ACC112 (cell line): ENCODE results near the gene RASSF9.

ENCODE experiments used
- H2AFZ ChIP-seq: fragments of 200-600 bp; sonication (generic); one replicate; pipeline ENCODE4 v1.6.0; 2017; ENCODE audit warnings: antibody characterized with exemption, low read length; ENCODE audit not compliant: unreplicated experiment
- H3K27ac ChIP-seq: fragments of 200-600 bp; sonication (generic); 2 replicates; pipeline ENCODE4 v1.5.1; 2014; ENCODE audit warnings: low read depth, mild to moderate bottlenecking, antibody characterized with exemption, low read length, moderate library complexity
- H3K27me3 ChIP-seq: fragments of 200-600 bp; sonication (generic); 2 replicates; pipeline ENCODE4 v1.6.1; 2014; ENCODE audit warnings: mild to moderate bottlenecking, antibody characterized with exemption, low read length, moderate library complexity, mixed read lengths; ENCODE audit not compliant: insufficient read depth
- H3K36me3 ChIP-seq: fragments of 200-600 bp; sonication (generic); 2 replicates; pipeline ENCODE4 v1.6.1; 2016; ENCODE audit warnings: mild to moderate bottlenecking, antibody characterized with exemption, low read length, moderate library complexity, mixed read lengths; ENCODE audit not compliant: insufficient read depth
- H3K4me1 ChIP-seq: fragments of 200-600 bp; sonication (generic); one replicate; pipeline ENCODE4 v1.6.1; 2016; ENCODE audit warnings: low read length, mixed read lengths; ENCODE audit not compliant: insufficient read depth, unreplicated experiment, control insufficient read depth
- H3K4me3 ChIP-seq: fragments of 200-600 bp; sonication (generic); 2 replicates; pipeline ENCODE4 v1.5.1; 2014; ENCODE audit warnings: mild to moderate bottlenecking, low read depth, low read length
- H3K79me2 ChIP-seq: fragments of 200-600 bp; sonication (generic); one replicate; pipeline ENCODE4 v1.6.0; 2016; ENCODE audit warnings: low read length; ENCODE audit not compliant: control insufficient read depth, unreplicated experiment, insufficient read depth

RASSF9 gene

DNA sequence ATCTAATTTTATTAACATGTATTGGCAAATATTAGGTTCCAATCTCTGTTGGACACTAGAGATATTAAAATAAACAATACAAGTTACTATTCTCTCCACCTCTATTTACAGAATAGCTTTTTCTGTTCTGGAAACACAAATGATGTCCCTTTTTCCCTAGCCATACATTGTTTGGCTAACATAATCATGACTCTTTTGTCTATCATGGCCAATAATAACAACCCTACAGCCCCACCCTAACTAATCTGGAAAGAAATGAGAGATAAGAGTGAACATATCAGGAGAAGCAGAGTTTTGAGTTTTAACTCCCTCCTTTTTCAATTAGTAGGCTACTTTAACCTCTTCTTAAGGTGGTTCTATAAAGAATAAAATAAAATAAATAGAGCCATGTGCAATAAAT, 40.2 kb downstream of the RASSF9 start:
- H3K36me3 ChIP-seq = no peaks in the 10 kb centered on the region
- H3K79me2 ChIP-seq = no peaks in the 10 kb centered on the region
- no peaks in the 10 kb centered on the region for H3K27me3 ChIP-seq
- no peak overlapping the region for H2AFZ ChIP-seq
- peaks cover 8% of the 10 kb centered on the region for H3K4me1 ChIP-seq
- no peak overlapping the region for H3K4me3 ChIP-seq
- no peak overlapping the region for H3K27ac ChIP-seq

DNA sequence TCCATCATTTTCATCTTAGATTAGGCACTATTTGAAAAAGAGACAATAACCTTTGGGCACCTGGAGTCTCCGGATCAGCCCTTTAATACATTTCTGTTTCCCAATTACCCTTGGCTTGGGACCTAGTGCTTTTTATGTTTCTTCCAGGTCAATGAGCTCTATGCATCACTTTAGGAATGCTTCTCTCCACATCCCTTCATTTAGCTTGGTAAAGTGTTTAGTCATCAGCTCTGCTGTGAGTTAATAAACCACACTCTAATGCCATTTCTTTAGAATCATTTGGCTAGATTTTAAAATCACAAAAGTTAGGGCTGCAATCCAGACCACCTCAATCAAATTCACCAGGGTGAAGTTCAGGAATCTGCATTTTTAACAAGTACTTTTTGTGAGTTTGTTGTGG, 41.7 kb downstream of the RASSF9 start:
- H3K27ac ChIP-seq = no peak overlapping the region

DNA sequence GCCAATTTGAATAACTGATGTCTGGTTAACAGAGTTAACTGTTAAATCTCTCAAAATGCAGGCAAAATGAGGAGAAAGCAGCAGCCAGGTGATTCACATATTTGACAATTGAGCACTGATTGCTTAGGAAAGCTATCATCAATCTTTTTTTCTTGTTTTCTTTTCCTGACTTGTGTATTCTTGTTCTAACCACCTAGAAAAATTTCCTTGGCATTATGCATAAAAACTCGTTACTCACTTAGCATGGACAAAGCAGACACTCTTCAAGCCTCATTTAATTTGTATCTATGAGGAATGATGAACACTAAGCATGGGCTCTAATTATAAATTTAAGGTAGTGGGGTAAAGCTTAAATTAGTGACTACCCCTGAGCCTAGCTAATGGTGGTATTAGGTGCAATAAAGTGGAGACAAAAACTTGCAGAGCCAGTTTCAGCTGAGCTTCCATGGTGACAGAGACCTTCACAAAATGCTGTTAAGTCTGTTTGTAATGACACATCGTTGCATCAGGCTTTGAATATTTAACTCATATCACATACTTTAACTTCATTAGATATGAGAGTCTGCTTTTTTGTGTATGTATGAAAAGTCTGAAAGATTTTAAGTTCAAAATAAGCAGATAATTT, 52.0 kb downstream of the RASSF9 start:
- H3K27ac ChIP-seq = no peak overlapping the region

More for the DNA sequence above, 41.7 kb downstream of the RASSF9 start:
- H2AFZ ChIP-seq = no peak overlapping the region
- no peaks in the 10 kb centered on the region for H3K36me3 ChIP-seq
- H3K27me3 ChIP-seq = no peaks in the 10 kb centered on the region
- H3K4me3 ChIP-seq = no peak overlapping the region
- H3K4me1 ChIP-seq = peaks cover 8% of the 10 kb centered on the region
- H3K79me2 ChIP-seq = no peaks in the 10 kb centered on the region

DNA sequence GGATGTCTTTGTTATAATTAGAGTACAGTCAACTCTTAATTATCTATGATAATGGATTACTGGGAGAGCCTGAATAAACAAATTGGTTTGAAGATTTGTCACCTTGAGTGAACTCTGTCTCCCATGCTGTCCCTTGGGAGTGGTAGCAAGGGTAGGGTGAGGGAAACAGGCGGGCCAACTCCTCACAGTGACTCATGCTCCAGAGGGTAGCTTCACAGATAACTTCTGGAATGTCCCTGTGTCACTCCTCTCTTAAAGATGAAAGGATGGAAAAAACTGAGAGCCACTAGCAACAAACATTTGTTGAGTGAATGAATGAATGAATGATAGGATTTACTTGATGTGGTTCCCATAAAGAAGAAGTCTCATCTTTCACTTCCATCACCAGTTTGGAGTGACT, 53.5 kb downstream of the RASSF9 start:
- Histone ChIP-seq H3K36me3 (no peaks in the 10 kb centered on the region), H3K4me1 (peaks cover 4% of the 10 kb centered on the region), H2AFZ (no peak overlapping the region), H3K79me2 (no peaks in the 10 kb centered on the region), H3K27ac (no peak overlapping the region), H3K4me3 (no peak overlapping the region), H3K27me3 (no peaks in the 10 kb centered on the region)

More for the DNA sequence above, 52.0 kb downstream of the RASSF9 start:
- Histone ChIP-seq H3K36me3 (no peaks in the 10 kb centered on the region), H3K79me2 (no peaks in the 10 kb centered on the region), H3K4me3 (no peak overlapping the region), H2AFZ (no peak overlapping the region), H3K27me3 (no peaks in the 10 kb centered on the region), H3K4me1 (peaks cover 4% of the 10 kb centered on the region)

DNA sequence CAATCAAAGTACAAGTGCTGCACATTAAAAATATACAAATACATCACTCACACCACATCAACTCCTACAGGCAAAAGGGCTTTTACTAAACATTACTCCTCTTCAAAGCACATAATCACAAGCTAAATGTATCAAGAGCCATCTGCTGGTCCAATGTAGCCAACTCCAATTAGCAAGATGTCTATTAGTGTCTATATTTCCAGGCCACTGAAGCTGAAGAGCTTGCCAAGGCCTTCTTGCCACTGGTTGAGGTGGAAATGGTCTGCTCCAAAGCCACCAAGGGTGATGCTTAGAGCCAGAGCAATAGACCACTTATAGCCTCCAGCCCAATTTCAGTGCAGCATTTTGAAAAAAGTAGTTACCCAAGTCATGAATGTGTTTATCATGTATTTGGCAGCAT, 54.4 kb downstream of the RASSF9 start:
- Histone ChIP-seq H3K27me3 (no peaks in the 10 kb centered on the region), H2AFZ (no peak overlapping the region), H3K4me3 (no peak overlapping the region), H3K79me2 (no peaks in the 10 kb centered on the region), H3K27ac (no peak overlapping the region), H3K4me1 (peaks cover 4% of the 10 kb centered on the region), H3K36me3 (no peaks in the 10 kb centered on the region)

DNA sequence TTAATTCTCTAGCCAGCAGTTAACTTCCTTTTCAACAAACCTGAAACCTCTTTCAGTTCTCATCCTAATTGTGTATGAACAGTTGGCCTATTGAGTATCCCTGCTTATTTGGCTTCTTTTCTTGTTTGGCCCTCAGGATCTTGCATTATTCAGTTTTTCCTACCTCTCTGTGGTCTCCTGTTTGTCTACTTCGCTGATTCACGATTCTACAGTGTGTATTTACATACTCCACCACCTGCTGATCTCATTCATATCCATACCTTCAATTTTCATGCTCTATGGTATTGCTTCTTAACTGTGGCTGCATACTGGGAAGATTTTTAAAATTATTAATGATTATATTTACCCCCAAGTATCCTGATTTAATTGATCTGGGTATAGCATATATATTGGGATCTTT, 56.4 kb downstream of the RASSF9 start:
- no peak overlapping the region for H2AFZ ChIP-seq
- H3K27me3 ChIP-seq = no peaks in the 10 kb centered on the region
- H3K27ac ChIP-seq = no peak overlapping the region
- H3K4me3 ChIP-seq = no peak overlapping the region
- no peaks in the 10 kb centered on the region for H3K79me2 ChIP-seq
- H3K4me1 ChIP-seq = peaks cover 4% of the 10 kb centered on the region
- H3K36me3 ChIP-seq = no peaks in the 10 kb centered on the region

DNA sequence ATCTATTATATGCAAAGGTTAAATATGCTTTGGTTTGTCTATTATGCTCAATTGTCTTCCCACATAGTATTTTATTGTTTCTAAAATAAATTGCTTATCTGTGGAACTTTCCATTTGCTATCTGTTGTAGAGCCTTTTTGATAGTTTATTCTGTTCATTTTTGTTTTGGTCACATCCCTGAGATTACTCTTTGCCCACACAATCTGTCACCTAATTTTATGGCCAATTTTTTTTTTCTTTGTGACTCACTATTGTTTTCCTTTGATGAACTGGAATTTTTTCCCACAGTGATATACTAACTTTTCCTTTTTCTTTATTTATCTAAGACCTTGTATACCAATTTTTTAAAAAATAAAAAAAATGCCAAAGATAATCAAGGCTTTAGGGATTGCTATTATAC, 61.1 kb downstream of the RASSF9 start:
- Histone ChIP-seq H3K4me3 (no peak overlapping the region), H3K27ac (no peak overlapping the region), H2AFZ (no peak overlapping the region), H3K36me3 (no peaks in the 10 kb centered on the region), H3K4me1 (no peaks in the 10 kb centered on the region), H3K27me3 (no peaks in the 10 kb centered on the region), H3K79me2 (no peaks in the 10 kb centered on the region)

DNA sequence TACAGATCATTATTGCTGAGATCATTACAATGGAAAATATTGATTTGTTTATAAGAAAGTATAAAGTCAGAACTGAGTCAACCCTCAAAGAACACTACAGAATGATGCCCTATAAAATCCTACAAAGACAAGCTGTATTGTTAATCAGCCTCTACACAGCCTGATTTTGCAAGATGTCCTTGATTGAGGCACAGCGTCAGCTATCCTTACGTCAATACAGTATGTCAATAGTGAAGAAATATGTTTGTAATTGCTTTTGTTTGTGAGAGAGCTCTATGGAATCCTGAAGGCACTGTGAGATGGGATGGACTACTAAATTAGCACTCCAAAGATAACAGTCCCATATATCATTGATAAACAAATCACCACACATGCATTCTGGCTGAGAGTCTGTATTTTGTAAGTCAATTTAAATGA, 70.7 kb downstream of the RASSF9 start:
- Histone ChIP-seq H2AFZ (no peak overlapping the region), H3K4me1 (no peaks in the 10 kb centered on the region), H3K79me2 (no peaks in the 10 kb centered on the region), H3K27me3 (no peaks in the 10 kb centered on the region), H3K36me3 (no peaks in the 10 kb centered on the region), H3K27ac (no peak overlapping the region), H3K4me3 (no peak overlapping the region)

DNA sequence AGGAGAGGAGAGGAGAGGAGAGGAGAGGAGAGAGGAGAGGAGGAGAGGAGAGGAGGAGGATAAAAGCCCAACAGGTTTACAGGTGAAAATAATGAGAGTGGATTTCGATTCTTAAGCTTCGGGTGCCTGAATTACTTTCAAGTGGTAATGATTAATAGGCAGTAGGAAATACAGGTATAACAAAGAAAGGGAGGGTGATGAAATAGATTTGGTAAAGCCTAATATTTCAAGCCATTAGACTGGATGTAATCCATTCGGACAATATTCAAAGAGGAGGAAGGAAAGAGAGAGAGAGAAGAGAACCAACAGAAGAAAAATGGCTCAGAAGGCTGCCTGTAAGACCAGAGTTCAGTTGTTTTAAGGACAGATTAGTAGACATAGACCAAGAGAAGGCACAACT, 76.6 kb downstream of the RASSF9 start:
- no peak overlapping the region for H3K27ac ChIP-seq
- H2AFZ ChIP-seq = no peak overlapping the region
- H3K4me3 ChIP-seq = no peak overlapping the region
- H3K79me2 ChIP-seq = no peaks in the 10 kb centered on the region
- H3K4me1 ChIP-seq = no peaks in the 10 kb centered on the region
- H3K27me3 ChIP-seq = no peaks in the 10 kb centered on the region
- no peaks in the 10 kb centered on the region for H3K36me3 ChIP-seq

DNA sequence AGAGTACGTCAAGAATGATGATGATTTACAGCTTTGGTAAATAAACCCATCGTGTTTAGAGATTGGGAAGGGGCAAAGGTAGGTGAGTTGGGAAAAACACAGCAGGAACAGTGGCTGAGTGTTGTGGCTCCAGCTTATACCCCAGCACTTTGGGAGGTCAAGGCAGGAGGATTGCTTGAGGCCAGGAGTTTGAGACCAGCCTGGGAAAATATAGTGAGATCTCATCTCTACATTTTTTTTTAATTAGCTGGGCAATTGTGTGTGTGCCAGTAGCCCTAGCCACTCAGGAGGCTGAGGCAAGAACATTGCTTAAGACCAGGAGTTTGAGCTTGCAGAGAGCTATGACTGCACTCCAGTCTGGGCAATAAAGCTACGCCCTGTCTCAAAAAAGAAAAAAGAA, 77.1 kb downstream of the RASSF9 start:
- Histone ChIP-seq H3K4me3 (no peak overlapping the region), H3K27me3 (no peaks in the 10 kb centered on the region), H2AFZ (no peak overlapping the region), H3K36me3 (no peaks in the 10 kb centered on the region), H3K79me2 (no peaks in the 10 kb centered on the region), H3K4me1 (no peaks in the 10 kb centered on the region), H3K27ac (no peak overlapping the region)

DNA sequence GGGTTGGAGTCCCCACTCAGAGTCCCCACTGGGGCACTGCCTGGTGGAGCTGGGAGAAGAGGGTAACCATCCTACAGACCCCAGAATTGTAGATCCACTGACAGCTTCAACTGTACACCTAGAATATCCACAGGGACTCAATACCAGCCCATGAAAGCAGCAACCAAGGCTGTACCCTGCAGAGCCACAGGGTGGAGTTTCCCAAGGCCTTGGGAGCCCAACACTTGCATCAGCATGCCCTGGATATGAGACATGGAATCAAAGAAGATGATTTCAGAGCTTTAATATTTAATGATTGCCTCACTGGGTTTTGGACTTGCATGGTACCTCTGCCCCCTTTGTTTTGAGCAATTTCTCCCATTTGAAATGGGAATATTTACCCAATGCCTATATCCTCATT, 80.4 kb downstream of the RASSF9 start:
- no peak overlapping the region for H2AFZ ChIP-seq
- H3K79me2 ChIP-seq = no peaks in the 10 kb centered on the region

More for the DNA sequence above, 80.4 kb downstream of the RASSF9 start:
- no peak overlapping the region for H3K4me3 ChIP-seq
- H3K36me3 ChIP-seq = no peaks in the 10 kb centered on the region
- no peaks in the 10 kb centered on the region for H3K27me3 ChIP-seq
- no peak overlapping the region for H3K27ac ChIP-seq
- no peaks in the 10 kb centered on the region for H3K4me1 ChIP-seq
